Epithelial cell of prostate (primary cell): ENCODE results near the gene CLEC11A.

ENCODE experiments used
- DNase-seq: peaks from one replicate; pipeline ENCODE4 v3.0.0-alpha.2; 2011; ENCODE audit warnings: low read depth, low spot score
- H3K27ac ChIP-seq: fragments of 450-650 bp; 2 replicates; pipeline ENCODE4 v1.5.1; 2017; ENCODE audit warnings: mild to moderate bottlenecking

Gene CLEC11A

GRCh38 chr19:50723069-50723468, at the start of gene CLEC11A:
CLEC11A (plus strand) TSS chr19:50723364; CDS start chr19:50723526, 162 bp downstream.
- no peak for DNase-seq
- H3K27ac ChIP-seq = no peak within 1 kb of the TSS

GRCh38 chr19:50676625-50677197, 46.5 kb upstream of the CLEC11A start:
- no peak for DNase-seq

GRCh38 chr19:50677636-50678035, 45.5 kb upstream of the CLEC11A start:
- H3K27ac ChIP-seq = no peak overlapping the region
- no peak for DNase-seq

More at GRCh38 chr19:50676625-50677197, 46.5 kb upstream of the CLEC11A start:
- H3K27ac ChIP-seq = no peak overlapping the region

- no peak for DNase-seq
Observed at GRCh38 chr19:50678323-50678722, 44.8 kb upstream of the CLEC11A start.

GRCh38 chr19:50679177-50680125, 43.7 kb upstream of the CLEC11A start:
- DNase-seq = no peak
- H3K27ac ChIP-seq = no peak overlapping the region

More at GRCh38 chr19:50678323-50678722, 44.8 kb upstream of the CLEC11A start:
- H3K27ac ChIP-seq = no peak overlapping the region

GRCh38 chr19:50686310-50687032, 36.7 kb upstream of the CLEC11A start:
- no peak for DNase-seq
- no peak overlapping the region for H3K27ac ChIP-seq

- no peak overlapping the region for H3K27ac ChIP-seq
- no peak for DNase-seq
Observed at GRCh38 chr19:50688766-50689165, 34.4 kb upstream of the CLEC11A start.

- no peak overlapping the region for H3K27ac ChIP-seq
- DNase-seq = no peak
Observed at GRCh38 chr19:50690439-50690838, 32.7 kb upstream of the CLEC11A start.

GRCh38 chr19:50693064-50693975, 29.8 kb upstream of the CLEC11A start:
- DNase-seq = no peak
- H3K27ac ChIP-seq = no peak overlapping the region

GRCh38 chr19:50694815-50695145, 28.4 kb upstream of the CLEC11A start:
- H3K27ac ChIP-seq = no peak overlapping the region
- no peak for DNase-seq

- H3K27ac ChIP-seq = no peak overlapping the region
- no peak for DNase-seq
Observed at GRCh38 chr19:50695251-50696093, 27.7 kb upstream of the CLEC11A start.

GRCh38 chr19:50696094-50696483, 27.1 kb upstream of the CLEC11A start:
- DNase-seq = no peak

GRCh38 chr19:50697414-50698124, 25.6 kb upstream of the CLEC11A start:
- no peak for DNase-seq
- H3K27ac ChIP-seq = no peak overlapping the region

More at GRCh38 chr19:50696094-50696483, 27.1 kb upstream of the CLEC11A start:
- no peak overlapping the region for H3K27ac ChIP-seq

- no peak for DNase-seq
- H3K27ac ChIP-seq = no peak overlapping the region
Observed at GRCh38 chr19:50701367-50701985, 21.7 kb upstream of the CLEC11A start.

- no peak for DNase-seq
- no peak overlapping the region for H3K27ac ChIP-seq
Observed at GRCh38 chr19:50702158-50702870, 20.9 kb upstream of the CLEC11A start.

GRCh38 chr19:50702871-50703829, 20.0 kb upstream of the CLEC11A start:
- H3K27ac ChIP-seq = no peak overlapping the region
- no peak for DNase-seq
